Glomerular visceral epithelial cell (primary cell): ENCODE data around the gene ODC1.

Experiments used
- DNase-seq: peaks from one replicate; pipeline ENCODE4 v3.0.0-alpha.2; 2016; ENCODE audit errors: extremely low spot score

Gene ODC1

GRCh38 chr2:10415048-10415447 is 33.1 kb downstream of the ODC1 start:
- no peak for DNase-seq

GRCh38 chr2:10414591-10414990 is 33.5 kb downstream of the ODC1 start:
- DNase-seq = peak; percentile 66

DNA sequence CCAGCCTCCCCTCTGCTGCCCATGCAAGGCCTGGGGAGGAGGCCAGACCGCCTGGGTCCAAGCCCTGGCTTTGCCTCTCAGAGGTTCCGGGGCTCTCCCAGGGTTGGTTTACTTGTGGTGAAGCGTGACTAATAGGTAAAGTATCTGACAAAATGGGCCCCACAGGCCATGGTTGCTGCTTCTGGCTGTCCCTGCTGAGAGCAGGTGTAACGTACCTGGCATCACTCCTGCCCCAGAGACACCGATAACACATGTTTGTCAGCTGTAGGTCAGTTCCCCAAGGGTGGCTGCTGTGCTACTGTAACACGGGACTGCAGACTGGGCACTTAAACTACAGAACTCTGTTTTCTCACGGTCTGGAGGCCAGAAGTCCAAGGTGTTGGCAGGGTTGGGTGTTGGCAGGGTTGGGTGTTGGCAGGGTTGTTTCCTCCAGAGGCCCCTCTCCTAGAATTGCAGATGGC is 34.1 kb downstream of the ODC1 start:
- DNase-seq = peak; percentile 69

- peak; percentile 54 for DNase-seq
These were observed 34.6 kb downstream of the ODC1 start for GRCh38 chr2:10413503-10413902.

DNA sequence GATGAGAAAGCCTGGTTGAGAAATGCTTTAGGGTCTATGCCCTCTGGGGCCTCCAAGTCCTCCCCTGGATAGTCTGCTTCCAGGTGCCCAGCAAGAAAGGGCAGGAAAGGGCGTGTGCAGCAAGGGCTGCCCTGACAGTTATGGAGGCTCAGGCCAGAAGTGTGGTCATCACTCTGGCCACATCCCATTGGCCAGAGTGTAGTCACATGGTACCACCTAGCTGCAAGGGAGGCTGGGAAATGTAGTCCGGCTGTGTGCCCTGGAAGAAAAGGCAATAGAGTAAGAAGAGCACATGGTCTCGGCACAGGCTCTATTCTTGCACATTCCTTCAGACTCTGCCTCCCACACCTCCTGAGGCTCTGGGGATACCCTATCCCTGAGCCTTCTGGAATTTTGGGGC is 35.7 kb downstream of the ODC1 start:
- DNase-seq = peak; percentile 26

DNA sequence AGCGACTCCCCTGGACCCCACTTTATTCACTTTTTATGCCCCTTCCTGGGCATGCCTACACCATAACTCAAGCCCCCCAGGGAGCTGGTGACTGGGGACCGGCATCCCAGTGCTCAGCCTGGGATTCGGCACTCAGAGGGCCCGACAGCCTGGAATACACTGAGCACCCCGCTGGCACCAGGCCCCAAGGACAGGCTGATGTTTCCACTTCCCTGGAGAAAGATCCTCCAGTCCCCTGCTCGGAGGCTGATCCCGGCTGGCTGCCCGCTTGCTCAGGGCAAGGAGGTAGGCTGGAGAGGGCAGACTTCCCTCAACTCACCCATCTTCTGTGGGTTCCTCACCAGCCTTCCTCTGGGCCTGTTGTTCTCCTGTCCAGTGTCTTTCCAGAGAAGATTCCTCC is 36.6 kb downstream of the ODC1 start:
- no peak for DNase-seq

- no peak for DNase-seq
These were observed 37.2 kb downstream of the ODC1 start for GRCh38 chr2:10410823-10411437.

GRCh38 chr2:10410001-10410822 is 37.9 kb downstream of the ODC1 start:
- DNase-seq = no peak

DNA sequence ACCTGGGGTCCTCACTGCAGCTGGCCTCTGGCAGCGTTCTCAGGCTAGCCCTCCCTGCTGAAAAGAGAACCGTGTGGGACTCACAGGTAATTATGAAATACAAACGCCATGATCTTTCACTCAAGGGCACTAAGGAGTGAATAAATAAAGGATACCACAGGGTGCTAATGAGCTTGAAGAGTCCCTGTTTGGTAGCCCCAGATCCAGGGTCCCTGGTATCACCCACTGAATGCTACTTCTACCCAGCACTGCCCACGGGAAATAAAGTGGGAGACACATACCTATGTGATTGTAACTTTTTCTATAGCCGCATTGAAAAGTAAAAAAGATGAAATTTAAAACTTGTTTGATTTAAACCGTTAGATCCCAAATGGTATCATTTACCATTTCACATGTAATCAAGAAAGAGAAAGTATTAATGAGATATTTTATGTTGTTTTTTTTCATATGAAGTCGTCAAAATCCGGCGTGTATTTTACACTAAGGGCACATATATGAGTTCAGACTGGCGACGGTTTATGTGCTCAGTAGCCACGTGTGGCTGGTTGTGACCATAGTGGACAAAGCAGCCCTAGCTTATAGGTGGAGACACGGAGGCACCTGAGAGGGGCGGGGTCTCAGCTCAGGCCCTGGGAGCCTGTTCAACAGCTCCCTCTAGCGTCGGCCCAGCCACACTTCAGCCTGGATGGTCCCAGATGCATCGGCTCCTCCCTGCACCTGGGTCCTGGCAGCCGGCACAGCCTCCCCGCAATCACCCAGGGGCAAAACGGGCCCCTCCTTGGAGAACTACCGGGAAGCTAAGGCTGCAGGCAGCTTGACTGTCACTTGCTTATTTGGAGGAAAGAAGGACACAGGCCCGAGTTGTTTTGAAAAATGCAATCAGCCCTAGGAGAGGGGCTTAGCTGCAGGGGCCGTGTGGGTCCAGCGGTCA is 39.2 kb downstream of the ODC1 start:
- peak; percentile 81 for DNase-seq

- peak; percentile 88 for DNase-seq
These were observed 40.1 kb downstream of the ODC1 start for GRCh38 chr2:10407841-10408648.

DNA sequence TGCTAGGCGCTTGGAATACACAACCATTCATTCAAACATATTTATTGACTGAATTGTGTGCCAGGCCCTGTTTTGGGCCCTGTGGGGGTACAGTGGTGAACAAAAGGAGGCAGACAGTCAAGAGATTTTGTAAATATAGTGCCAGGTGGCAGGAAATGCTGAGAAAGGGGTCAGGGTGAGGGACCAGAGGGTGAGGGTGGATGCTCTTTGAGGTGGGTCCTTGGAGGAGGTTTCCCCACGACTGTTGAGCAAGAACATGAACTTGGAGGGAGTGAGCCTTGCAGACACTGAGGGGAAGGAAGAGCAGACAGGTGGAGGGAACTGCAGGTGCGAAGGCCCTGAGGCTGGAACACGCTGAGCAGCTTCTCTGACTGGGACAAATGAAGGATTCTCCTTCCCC is 40.7 kb downstream of the ODC1 start:
- DNase-seq = no peak

DNA sequence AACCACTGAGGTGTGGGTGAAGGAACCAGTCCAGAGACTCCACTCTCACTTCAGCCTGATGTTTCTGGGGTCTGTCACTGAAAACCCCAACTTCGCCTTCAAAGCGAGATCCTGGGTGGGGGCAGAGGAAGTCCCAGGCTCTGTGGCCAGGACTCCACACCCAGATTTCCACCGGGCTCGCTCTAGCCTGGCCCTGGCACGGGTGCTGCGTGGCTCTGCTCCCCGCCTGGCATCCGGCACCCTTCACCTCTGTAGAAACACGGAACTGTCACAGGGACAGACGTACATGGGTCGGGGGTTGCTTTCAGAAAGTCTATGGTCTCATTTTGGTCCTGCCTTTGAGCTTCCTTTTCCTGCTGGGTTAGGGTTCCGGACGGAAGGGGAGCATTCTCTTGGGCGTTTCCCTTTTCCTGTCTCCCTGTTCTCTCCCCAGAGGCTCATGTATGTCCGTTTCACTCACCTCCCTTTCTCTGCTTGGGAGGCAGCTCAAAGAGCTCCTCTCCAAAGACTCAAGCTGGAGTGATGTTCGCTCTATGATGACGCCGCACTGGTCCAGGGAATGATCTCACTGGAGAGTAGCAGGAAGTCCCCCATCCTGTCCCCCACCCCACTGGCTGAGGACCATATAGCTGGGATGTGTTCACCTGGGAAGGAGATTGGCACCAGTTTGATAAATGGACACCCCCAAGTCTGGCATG is 41.5 kb downstream of the ODC1 start:
- DNase-seq = no peak

DNA sequence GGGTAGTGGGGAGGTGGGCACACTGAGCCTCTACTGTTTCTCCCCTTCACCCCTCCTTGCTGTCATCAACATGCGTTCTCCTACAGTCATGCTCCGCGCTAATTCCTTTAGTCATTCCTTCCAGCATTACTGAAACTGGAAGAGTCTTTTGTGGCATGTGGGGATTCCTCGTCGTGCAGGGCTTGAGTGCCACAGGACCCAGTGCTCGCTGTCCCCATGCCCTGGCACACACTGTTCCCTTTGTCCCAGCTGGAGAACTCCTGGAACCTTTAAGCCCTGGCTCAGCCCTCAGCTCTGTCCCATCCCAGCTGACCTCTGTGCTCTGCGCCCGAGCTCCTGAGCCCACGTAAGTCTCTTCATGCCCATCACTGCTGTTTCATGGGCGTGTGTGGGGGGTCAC is 42.1 kb downstream of the ODC1 start:
- no peak for DNase-seq

DNA sequence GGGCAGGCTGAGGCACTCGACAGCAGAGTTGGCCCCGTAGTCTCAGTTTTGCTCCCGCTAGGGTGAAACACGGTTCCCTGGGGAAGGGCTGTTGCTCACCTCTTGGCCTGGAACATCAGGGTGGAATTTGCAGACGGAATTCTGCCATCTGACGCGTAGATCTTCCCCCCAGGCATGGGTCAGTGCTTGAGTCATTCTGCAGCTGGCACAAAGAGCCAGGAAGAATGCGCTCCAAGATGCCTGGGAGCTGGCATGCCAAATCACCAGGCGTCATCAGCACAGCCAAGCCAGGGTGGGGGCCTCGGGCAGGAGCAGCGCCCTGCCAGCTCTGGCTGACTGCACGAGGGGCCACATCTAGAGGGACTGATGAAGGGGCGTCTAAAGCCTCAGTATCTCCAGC is 42.7 kb downstream of the ODC1 start:
- DNase-seq = peak; percentile 91

DNA sequence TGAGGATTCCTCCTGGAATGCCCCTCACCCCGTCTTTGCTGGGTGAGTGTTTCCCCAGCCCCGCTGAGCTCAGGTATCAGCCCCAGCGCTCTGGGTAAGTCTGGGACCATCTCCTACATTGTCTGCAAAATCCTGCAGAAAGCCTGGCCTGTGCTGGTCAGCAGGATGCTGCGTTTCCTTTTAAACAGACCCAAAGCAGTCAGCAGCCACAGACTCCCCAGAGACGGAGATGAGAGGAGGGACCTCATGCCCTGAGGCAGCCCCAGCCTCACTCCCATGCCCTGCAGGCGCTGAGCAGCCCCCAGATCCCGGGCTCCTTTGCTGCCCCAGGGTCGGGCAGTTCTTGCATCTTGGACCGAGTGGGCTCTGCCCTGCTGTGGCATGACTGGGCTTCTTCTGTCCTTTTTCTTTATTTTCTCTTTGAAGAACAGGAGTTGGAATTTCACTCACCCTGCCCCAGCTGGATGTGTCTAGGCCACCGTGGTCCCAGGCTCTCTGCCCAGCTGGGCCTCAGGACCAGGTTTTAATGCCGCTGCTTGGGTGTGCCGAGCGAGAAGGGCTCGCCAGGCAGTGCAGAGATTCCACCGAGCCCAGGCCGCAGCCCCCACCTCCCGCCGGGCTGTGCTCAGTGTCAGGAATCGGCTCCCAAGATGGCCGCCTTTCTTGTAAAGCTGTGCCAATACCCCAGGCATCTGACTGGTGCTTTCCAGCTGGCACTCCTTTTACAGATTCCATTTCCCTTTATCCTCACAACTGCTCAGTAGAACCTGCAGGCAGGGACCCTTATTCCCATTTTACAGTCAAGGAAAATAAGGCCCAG is 43.6 kb downstream of the ODC1 start:
- no peak for DNase-seq

GRCh38 chr2:10402653-10403215 is 45.4 kb downstream of the ODC1 start:
- no peak for DNase-seq

GRCh38 chr2:10402062-10402585 is 46.0 kb downstream of the ODC1 start:
- no peak for DNase-seq

DNA sequence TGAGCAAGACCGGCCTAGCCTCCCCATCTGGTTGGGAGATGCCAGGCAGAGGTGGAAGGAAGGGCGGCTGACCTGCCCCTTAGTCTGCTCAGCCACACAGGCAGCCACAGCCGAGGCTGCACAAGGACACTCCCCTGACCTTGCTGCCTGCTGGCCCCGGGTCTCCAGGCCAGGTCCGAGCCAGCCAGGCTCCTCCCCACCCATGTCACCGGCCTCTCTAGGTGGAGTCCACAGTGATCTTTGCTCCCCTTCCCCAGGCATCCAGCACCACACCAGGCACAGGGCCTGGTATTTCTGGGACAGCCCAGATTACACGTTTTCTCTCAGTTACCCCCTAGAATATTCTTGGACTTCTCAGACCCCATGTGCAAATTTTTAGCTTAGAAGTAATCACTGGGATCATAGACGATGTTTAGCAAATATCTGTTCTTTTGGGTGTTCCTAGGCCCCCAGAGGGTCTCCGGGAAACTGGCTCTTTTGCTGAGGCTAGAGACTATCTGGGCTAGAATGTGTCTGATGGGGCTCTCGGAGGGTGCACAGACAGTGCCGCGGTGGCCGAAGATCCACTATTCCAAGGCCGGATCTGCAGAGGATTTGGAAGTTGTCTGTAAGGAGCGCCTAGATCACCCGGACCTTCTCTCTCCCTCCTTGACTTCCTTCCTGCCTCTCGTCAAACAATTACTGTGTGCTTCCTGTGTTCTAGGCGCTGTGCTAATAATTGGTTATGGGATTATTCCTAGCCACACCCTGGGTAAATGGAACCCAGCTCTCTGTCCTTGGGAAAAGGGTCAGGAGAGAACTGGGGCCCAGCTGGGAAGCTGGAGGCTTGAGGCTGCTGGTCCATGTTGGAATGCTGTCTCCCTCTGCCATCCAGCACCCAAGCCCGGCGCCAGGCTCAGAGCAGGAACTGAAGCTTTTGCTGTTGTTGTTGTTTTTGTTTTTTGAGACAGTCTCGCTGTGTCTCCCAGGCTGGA is 46.9 kb downstream of the ODC1 start:
- no peak for DNase-seq
